Mucosa of descending colon (tissue), 3 donors: ENCODE measurements around the gene UGT1A5. TPM values are rescaled to one million over a fixed set of nuclear protein-coding genes. Genes with fewer than 3 reads are reported as not detected.

Source experiments
- ATAC-seq: fragments of 200-7000 bp; cut with Tn5 transposase; one replicate; pipeline ENCODE4 v1.9.1; 2020; ENCODE audit warnings: mild to moderate bottlenecking, moderate library complexity
- DNase-seq, 3 donors: peaks; one replicate each; pipeline ENCODE4 v3.0.0-alpha.2; 2020
- H3K36me3 ChIP-seq: fragments of 200-600 bp; one replicate; pipeline ENCODE4 v1.8.0; 2021; ENCODE audit warnings: low read depth, mild to moderate bottlenecking
- H3K4me1 ChIP-seq: fragments of 200-600 bp; one replicate; pipeline ENCODE4 v1.8.0; 2021; ENCODE audit warnings: low read depth, mild to moderate bottlenecking
- H3K4me3 ChIP-seq: fragments of 200-600 bp; one replicate; pipeline ENCODE4 v1.8.0; 2021; ENCODE audit warnings: mild to moderate bottlenecking
- H3K9me3 ChIP-seq: fragments of 200-600 bp; one replicate; pipeline ENCODE4 v1.8.0; 2021; ENCODE audit warnings: mild to moderate bottlenecking
- intact Hi-C, 2 donors: fragments of 100-400 bp; cut with DNase I in 1 of 2; cut with micrococcal nuclease in 1 of 2; formaldehyde crosslinking; loops; one replicate each; pipeline versions ENCODE4 v1.11.0 to v1.11.1; 2022; cut with DNase I, micrococcal nuclease
- total RNA-seq, 3 donors: library from RNA; stranded (reverse); fragmentation: NEBNext Ultra II Directional in 2 of 3; extraction: Animal tissue kit (Norgen Biotek cat#: 25700) in 2 of 3; gene quantifications; one replicate each; pipeline versions ENCODE4 v1.2.1 to v1.2.4, GENCODE V29; 2021 to 2023
- TF ChIP-seq, protein P1 (sequence below): fragments of 200-600 bp; IDR thresholded peaks from one replicate; pipeline ENCODE4 v1.8.0; 2022; ENCODE audit warnings: antibody characterized with exemption, mild to moderate bottlenecking
- donor health status: DM: no; HTN: no; CAD: no; lungs with moderate emphysema.
- donor health status: DM: no; HTN: no; CAD: no.
- donor health status: DM: no; HTN: yes; CAD: no.

The UGT1A5 gene
- total RNA-seq, 3 donors from 2014 or later, result 2.1 to 6.5 (median 2.4) TPM

DNA sequence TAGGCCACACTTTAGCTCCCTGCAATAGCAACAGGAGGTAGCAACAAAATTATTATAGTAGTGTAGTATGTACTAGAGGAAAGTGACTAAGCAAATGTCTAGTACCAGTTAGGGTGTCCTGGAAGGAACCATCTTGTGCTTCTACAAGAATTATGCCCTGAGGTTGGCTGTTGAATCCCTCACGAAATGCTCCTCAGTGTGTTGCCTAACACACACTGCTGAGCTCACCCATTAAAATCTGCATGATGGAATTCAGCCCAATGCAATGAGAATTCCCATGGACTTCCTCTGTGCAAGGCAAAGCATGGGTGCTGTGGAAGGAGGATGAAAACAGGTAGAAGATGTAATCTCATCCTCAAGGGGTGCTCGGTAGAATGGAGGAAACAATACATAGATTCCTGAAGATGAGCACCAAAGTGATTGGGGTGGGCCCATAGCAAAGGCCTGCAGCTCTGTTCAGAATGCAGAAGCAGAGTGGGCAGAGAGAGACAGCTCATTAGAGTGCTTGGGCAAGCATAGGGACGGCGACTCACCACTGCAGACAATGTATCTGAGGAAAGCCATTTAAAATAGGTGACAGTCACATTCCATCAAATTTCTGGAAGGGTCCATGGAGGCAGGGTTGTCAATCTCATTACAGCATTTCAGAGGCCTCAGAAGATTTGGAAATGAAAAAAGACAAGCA is 32.2 kb upstream of the UGT1A5 start:
- no peak for DNase-seq
- intact Hi-C loops, result no loop called here

DNA sequence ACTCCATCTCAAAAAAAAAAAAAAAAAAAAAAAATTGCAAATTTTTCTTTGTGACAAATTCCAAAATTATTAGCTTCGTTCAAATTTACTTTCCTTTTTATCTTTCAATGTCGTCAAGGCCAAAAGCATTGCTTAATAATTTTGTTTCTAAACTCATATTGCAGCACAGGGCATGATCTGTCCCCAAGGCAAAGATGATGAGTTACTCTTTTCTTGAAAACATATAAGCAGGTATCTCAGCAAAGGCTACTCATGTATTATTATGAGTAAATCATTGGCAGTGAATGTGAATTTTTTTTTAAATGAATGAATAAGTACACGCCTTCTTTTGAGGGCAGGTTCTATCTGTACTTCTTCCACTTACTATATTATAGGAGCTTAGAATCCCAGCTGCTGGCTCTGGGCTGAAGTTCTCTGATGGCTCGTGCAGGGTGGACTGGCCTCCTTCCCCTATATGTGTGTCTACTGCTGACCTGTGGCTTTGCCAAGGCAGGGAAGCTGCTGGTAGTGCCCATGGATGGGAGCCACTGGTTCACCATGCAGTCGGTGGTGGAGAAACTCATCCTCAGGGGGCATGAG is 31.1 kb upstream of the UGT1A5 start, which contains the start of gene UGT1A7:
Gene UGT1A7 (plus strand): TSS at position 381 of the 579 bp plus-strand sequence. CDS start 37 bp downstream, at position 418.
- ATAC-seq, result no peak
- no peak within 1 kb of the TSS for H3K4me3 ChIP-seq
- no peak for DNase-seq
- H3K36me3 ChIP-seq, result no peaks in the 10 kb centered on the region
- H3K4me1 ChIP-seq, result peaks cover 9% of the 10 kb centered on the region
- TF ChIP-seq, protein P1, sequence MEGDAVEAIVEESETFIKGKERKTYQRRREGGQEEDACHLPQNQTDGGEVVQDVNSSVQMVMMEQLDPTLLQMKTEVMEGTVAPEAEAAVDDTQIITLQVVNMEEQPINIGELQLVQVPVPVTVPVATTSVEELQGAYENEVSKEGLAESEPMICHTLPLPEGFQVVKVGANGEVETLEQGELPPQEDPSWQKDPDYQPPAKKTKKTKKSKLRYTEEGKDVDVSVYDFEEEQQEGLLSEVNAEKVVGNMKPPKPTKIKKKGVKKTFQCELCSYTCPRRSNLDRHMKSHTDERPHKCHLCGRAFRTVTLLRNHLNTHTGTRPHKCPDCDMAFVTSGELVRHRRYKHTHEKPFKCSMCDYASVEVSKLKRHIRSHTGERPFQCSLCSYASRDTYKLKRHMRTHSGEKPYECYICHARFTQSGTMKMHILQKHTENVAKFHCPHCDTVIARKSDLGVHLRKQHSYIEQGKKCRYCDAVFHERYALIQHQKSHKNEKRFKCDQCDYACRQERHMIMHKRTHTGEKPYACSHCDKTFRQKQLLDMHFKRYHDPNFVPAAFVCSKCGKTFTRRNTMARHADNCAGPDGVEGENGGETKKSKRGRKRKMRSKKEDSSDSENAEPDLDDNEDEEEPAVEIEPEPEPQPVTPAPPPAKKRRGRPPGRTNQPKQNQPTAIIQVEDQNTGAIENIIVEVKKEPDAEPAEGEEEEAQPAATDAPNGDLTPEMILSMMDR, result no peak
- H3K9me3 ChIP-seq, result no peaks in the 10 kb centered on the region
- intact Hi-C loops, result no loop called here

More for the DNA sequence above, 32.2 kb upstream of the UGT1A5 start:
- Histone ChIP-seq H3K4me1 (peaks cover 7% of the 10 kb centered on the region), H3K36me3 (no peaks in the 10 kb centered on the region), H3K9me3 (no peaks in the 10 kb centered on the region), H3K4me3 (no peak overlapping the region)
- no peak for ATAC-seq
- TF ChIP-seq, protein P1, result no peak

- Histone ChIP-seq H3K36me3 (no peaks in the 10 kb centered on the region), H3K9me3 (no peaks in the 10 kb centered on the region), H3K4me1 (peaks cover 15% of the 10 kb centered on the region), H3K4me3 (no peak overlapping the region)
- peak; percentile 84 for ATAC-seq
- DNase-seq, result peak in 1 of 3 donors; percentile 59
- intact Hi-C loops, result no loop called here
- TF ChIP-seq, protein P1, result no peak
Observed at GRCh38 chr2:233684640-233685039, 28.1 kb upstream of the UGT1A5 start.

- H3K4me1 ChIP-seq, result peaks cover 34% of the 10 kb centered on the region
- ATAC-seq (no peak), DNase-seq (no peak)
- no peak overlapping the region for H3K4me3 ChIP-seq
- intact Hi-C loops, result no loop called here
- TF ChIP-seq, protein P1, result no peak
- no peaks in the 10 kb centered on the region for H3K36me3 ChIP-seq
- H3K9me3 ChIP-seq, result no peaks in the 10 kb centered on the region
Observed at GRCh38 chr2:233686928-233687327, 25.8 kb upstream of the UGT1A5 start.

- H3K9me3 ChIP-seq, result no peaks in the 10 kb centered on the region
- no peak overlapping the region for H3K4me3 ChIP-seq
- intact Hi-C loops, result no loop called here
- TF ChIP-seq, protein P1, result no peak
- ATAC-seq, result no peak
- no peak for DNase-seq
- no peaks in the 10 kb centered on the region for H3K36me3 ChIP-seq
- H3K4me1 ChIP-seq, result peaks cover 34% of the 10 kb centered on the region
Observed at GRCh38 chr2:233688341-233688740, 24.4 kb upstream of the UGT1A5 start.
